Thoracic aorta (tissue), 2 donors: Measurements from ENCODE around the gene ZNF497. TPM values are rescaled to one million over a fixed set of nuclear protein-coding genes. Genes with fewer than 3 reads are reported as not detected.
A peak's percentile ranks its signal among the peaks of the same experiment; 100 is the strongest.

Experiments used
- ATAC-seq: fragments of 150-250 bp; one replicate; pipeline ENCODE4 v1.8.0; 2017; ENCODE audit warnings: low read depth; ENCODE audit not compliant: insufficient number of reproducible peaks, low FRiP score
- DNase-seq: peaks from one replicate; pipeline ENCODE4 v3.0.0-alpha.2; 2020; ENCODE audit warnings: low spot score
- H3K27ac ChIP-seq, 2 donors: fragments of 200-600 bp; sonication (generic); 1 replicate in 1 of 2; 2 replicates in 1 of 2; pipeline ENCODE4 v1.5.1; 2016; ENCODE audit warnings: mild to moderate bottlenecking in 2 of 2, moderate library complexity in 2 of 2
- H3K27me3 ChIP-seq: fragments of 200-600 bp; sonication (generic); replicated peaks from 2 replicates; pipeline ENCODE4 v1.6.0; 2016; ENCODE audit warnings: mild to moderate bottlenecking; ENCODE audit not compliant: insufficient read depth
- H3K36me3 ChIP-seq: fragments of 200-600 bp; sonication (generic); one replicate; pipeline ENCODE4 v1.5.1; 2016
- H3K4me1 ChIP-seq, 2 donors: fragments of 200-600 bp; sonication (generic); 1 replicate in 1 of 2; 2 replicates in 1 of 2; pipeline versions ENCODE4 v1.5.1 to v1.6.0; 2016; ENCODE audit warnings: low read depth in 2 of 2, mild to moderate bottlenecking in 1 of 2; ENCODE audit not compliant: control insufficient read depth in 1 of 2
- H3K4me3 ChIP-seq: fragments of 200-600 bp; sonication (generic); 2 replicates; pipeline ENCODE4 v1.5.1; 2016; ENCODE audit warnings: mild to moderate bottlenecking
- H3K9me3 ChIP-seq: fragments of 200-600 bp; sonication (generic); 2 replicates; pipeline ENCODE4 v1.5.1; 2016
- total RNA-seq, 2 donors: library from RNA; depleted of rRNA; stranded (reverse); fragments of >200 nt; gene quantifications; one replicate each; pipeline versions ENCODE4 v1.1.0 to v1.2.3, GENCODE V29; 2016
- TF ChIP-seq, protein P1 (sequence below): fragments of 200-600 bp; sonication (generic); IDR thresholded peaks from one replicate; pipeline ENCODE4 v1.5.1; 2019; ENCODE audit warnings: antibody characterized with exemption

Gene ZNF497
- total RNA-seq: 1 to 10 TPM in 1 of 2 donors, not detected in 1; 2.3 TPM

DNA sequence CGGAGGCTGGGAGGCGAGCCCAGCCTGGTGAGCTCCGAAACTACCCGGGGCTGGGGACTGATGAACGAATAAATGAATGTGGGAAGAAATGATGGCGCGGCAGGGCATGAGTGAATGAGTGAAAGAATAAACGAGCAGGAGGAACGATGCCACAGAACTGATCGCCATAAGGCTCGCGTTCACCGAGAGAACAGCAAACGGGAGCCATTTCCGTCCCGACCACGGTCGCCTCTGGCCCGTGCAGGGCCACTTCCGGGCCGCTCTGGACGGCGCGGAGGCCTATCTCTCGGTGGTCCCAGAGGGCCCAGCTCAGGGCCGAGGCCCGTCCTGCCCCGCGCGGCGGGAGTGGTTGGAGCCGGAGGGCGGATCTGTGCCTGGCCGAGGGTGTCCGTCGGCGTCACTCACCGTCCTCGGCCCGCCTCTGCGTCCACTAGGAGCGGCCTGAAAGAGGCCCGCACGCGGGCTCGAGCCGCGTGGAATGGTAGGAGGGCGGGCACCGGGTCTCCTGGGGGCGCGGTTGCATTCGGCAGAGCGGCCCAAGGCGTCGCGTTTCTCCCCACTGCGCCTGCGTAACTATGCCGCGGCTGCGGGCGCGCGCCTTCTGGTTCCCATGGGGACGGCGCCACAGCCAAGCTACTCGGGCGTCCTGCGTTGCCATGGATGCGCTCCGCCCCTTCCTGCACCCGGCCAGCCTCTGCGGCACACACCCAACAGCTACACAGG, at the start of gene ZNF497:
TSS of gene ZNF497 (minus strand) at position 480 of the 723 bp plus-strand sequence. CDS start 5,116 bp downstream, outside the sequence.
- TF ChIP-seq, protein P1, sequence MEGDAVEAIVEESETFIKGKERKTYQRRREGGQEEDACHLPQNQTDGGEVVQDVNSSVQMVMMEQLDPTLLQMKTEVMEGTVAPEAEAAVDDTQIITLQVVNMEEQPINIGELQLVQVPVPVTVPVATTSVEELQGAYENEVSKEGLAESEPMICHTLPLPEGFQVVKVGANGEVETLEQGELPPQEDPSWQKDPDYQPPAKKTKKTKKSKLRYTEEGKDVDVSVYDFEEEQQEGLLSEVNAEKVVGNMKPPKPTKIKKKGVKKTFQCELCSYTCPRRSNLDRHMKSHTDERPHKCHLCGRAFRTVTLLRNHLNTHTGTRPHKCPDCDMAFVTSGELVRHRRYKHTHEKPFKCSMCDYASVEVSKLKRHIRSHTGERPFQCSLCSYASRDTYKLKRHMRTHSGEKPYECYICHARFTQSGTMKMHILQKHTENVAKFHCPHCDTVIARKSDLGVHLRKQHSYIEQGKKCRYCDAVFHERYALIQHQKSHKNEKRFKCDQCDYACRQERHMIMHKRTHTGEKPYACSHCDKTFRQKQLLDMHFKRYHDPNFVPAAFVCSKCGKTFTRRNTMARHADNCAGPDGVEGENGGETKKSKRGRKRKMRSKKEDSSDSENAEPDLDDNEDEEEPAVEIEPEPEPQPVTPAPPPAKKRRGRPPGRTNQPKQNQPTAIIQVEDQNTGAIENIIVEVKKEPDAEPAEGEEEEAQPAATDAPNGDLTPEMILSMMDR: peak; percentile 12
- H3K27me3 ChIP-seq: no peaks in the 10 kb centered on the region
- peaks cover 5 to 6% of the 10 kb centered on the region in 2 donors for H3K4me1 ChIP-seq
- no peaks in the 10 kb centered on the region for H3K9me3 ChIP-seq
- ATAC-seq (peak; percentile 94), DNase-seq (peak; percentile 82)
- H3K27ac ChIP-seq: peak within 1 kb of the TSS; percentile 85 to 97
- H3K36me3 ChIP-seq: no peaks in the 10 kb centered on the region
- peak within 1 kb of the TSS; percentile 72 for H3K4me3 ChIP-seq

- peaks cover 10 to 26% of the 10 kb centered on the region in 2 donors for H3K4me1 ChIP-seq
- H3K36me3 ChIP-seq: no peaks in the 10 kb centered on the region
- no peak for DNase-seq
- peak overlapping the region; percentile 74 to 79 for H3K27ac ChIP-seq
- no peaks in the 10 kb centered on the region for H3K9me3 ChIP-seq
- TF ChIP-seq, protein P1: no peak
- ATAC-seq: no peak
- H3K4me3 ChIP-seq: peak overlapping the region; percentile 91
- H3K27me3 ChIP-seq: no peaks in the 10 kb centered on the region
Measured at GRCh38 chr19:58409010-58409790, 46.6 kb upstream of the ZNF497 start.

DNA sequence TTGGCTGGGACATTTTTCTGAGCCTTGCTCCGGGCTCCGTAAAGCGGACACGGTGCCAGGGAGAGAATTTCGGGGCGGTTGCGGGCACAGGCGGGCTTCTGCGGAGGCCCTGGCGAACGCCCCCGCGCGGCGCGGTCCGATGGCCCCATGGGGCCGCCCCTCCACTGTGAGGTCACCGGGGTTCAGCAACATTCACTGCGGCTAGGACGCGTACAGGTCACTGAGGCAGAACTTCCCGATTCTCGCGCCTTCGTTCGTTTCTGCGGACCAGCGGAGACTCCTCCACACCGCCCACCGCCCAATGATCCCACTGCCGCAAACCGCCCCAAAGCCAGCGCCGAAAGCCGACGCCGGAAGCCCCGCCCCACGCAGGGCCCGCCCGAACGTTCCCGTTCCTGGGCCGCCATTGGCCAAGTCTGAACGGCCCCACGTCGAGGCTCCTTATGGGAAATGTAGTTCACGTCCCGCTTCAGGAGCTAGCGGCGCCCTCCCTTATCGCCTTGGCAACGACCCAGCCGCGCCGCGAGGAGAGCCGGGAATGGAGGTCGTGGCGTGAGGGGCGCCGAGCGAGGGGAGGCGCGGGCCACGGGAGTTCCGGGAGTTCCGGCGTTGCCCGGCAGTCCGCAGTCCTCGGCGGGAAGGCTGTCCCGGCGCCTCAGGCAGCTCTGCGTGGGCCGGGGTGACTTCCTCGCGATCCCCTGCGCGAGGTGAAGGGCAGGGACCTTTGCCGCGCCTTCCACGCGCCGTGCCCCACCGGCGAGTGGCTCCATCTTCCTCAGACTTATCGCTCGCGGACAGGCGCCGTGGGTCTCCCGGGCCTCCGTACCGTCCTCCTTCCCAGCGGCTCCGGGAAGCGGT, 45.8 kb upstream of the ZNF497 start, which contains the start of gene ZNF584:
TSS of gene ZNF584 (plus strand) at position 498 of the 858 bp plus-strand sequence. CDS start 499 bp downstream, outside the sequence.
- Histone ChIP-seq H3K27me3 (no peaks in the 10 kb centered on the region), H3K4me1 (peaks cover 10 to 26% of the 10 kb centered on the region in 2 donors), H3K36me3 (no peaks in the 10 kb centered on the region), H3K27ac (peak within 1 kb of the TSS; percentile 74 to 79), H3K9me3 (no peaks in the 10 kb centered on the region), H3K4me3 (peak within 1 kb of the TSS; percentile 91)
- ATAC-seq (peak; percentile 90), DNase-seq (peak; percentile 79)
- TF ChIP-seq, protein P1: no peak

DNA sequence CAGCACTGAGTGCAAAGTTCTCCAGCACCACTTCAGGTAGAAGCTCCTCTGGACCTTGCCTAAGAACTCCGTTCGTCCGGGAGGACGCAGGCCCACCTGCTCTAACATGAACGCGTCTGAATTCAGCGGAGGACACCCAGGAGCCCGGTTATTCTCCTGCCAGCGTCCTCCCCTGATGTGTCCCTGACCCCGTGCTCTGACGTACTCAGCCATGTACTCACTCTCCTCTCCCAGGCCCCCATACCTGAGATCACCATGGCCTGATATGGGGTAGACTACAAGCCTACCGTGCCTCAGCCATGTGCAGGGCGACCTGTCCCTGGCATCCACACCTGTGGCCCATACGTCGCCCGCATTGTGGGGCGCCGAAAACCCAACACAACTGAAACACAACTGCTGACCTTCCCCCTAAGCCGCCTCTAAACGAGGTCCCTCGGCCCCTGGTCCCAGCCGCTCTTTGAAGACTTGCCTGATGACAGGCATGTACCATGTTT, 45.2 kb upstream of the ZNF497 start:
- Histone ChIP-seq H3K4me1 (peaks cover 10 to 26% of the 10 kb centered on the region in 2 donors), H3K9me3 (no peaks in the 10 kb centered on the region), H3K4me3 (peak overlapping the region; percentile 91), H3K36me3 (no peaks in the 10 kb centered on the region), H3K27ac (peak overlapping the region; percentile 74 to 79), H3K27me3 (no peaks in the 10 kb centered on the region)
- DNase-seq: no peak
- TF ChIP-seq, protein P1: no peak
- ATAC-seq: no peak
